ENCODE results near the gene PHF13. TPM values are rescaled to one million over a fixed set of nuclear protein-coding genes. Genes with fewer than 3 reads are reported as not detected.

The PHF13 gene
- 1 to 10 TPM; 4.0 to 8.3 (median 4.7) TPM for total RNA-seq
- polyA plus RNA-seq = 1 to 10 TPM; 4.5 to 8.0 TPM

DNA sequence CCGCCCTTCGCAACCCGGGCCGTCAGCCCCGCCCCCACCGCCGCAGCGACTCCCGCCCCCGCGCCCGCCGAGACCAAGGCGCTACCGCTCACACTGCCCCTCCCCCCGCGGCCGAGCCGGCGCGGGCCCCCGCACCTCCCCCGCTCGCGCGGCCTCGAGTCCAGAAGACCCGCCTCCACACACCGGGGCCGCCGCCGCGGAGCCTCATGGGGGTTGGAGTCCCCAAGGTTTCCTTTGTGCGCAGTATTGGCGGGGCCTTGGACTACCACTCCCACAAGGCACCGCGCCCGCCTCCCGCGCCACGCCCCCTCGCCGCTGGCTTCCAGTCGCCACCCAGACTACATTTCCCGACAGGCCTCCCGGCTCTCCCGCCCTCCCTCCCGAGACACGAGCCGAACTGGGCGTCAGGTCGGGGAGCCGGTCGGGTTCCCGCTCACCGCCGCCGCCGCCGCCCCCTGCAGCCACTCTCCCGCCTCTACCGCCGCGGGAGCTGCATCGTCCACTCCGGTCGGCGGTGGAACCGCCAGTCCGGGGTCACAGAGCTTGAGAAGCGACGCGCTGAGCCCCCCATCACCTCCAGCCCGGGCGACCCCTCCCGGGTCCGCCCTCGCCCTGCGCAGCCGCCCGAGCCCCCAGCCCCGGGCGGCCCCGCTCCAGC, at the start of gene PHF13:
Gene PHF13, plus strand, starts transcription at position 371 of the 658 bp plus-strand sequence. CDS start 336 bp downstream, outside the sequence.
- peak; percentile 94 to 97 (median 94) for ATAC-seq
- 0 to 1% methylated on average over 16 to 84 of the region's 84 CpGs for WGBS, 2 donors

DNA sequence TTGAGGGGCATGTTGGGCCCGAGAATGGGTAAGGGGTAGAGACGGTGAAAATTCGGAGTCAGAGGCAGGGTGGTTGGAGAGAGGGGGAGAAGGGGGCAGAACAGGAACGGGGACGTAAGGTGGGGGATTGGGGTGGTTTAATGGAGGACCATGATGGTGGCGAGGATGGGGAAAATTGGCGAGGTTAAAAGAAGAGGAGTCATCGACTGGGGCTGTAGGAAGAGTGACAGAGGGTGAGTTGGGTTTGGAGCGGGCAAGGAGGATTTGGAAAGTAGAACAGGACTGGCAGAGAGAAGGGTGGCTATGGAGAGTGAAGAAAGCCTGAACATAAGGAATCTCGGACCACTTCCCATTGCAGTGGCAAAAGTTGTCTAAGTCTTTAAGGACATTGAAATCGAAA, 44.5 kb upstream of the PHF13 start:
- Histone ChIP-seq H3K36me3 (no peaks in the 10 kb centered on the region), H3K9me3 (no peaks in the 10 kb centered on the region), H3K27me3 (no peaks in the 10 kb centered on the region), H3K27ac (no peak overlapping the region), H3K4me3 (no peak overlapping the region), H3K4me1 (no peaks in the 10 kb centered on the region)
- FAIRE-seq = no peak
- intact Hi-C loops (cut with DNase I) = no loop called here
- no peak for ATAC-seq
- WGBS, 2 donors = 75 to 82% methylated on average over 11 of the region's 11 CpGs
- TF ChIP-seq, protein P1, sequence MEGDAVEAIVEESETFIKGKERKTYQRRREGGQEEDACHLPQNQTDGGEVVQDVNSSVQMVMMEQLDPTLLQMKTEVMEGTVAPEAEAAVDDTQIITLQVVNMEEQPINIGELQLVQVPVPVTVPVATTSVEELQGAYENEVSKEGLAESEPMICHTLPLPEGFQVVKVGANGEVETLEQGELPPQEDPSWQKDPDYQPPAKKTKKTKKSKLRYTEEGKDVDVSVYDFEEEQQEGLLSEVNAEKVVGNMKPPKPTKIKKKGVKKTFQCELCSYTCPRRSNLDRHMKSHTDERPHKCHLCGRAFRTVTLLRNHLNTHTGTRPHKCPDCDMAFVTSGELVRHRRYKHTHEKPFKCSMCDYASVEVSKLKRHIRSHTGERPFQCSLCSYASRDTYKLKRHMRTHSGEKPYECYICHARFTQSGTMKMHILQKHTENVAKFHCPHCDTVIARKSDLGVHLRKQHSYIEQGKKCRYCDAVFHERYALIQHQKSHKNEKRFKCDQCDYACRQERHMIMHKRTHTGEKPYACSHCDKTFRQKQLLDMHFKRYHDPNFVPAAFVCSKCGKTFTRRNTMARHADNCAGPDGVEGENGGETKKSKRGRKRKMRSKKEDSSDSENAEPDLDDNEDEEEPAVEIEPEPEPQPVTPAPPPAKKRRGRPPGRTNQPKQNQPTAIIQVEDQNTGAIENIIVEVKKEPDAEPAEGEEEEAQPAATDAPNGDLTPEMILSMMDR (IDR thresholded peaks at IDR 0.05) = no peak
- DNase-seq = no peak

More for the DNA sequence above, at the start of gene PHF13:
- H3K4me3 ChIP-seq = peak within 1 kb of the TSS; percentile 86 to 97 (median 91)
- FAIRE-seq (no peak), DNase-seq (peak; percentile 99 to 100 (median 100))
- intact Hi-C loops (cut with DNase I) = no loop called here
- peaks cover 6 to 9% (median 8%) of the 10 kb centered on the region in 3 donors for H3K4me1 ChIP-seq
- no peaks in the 10 kb centered on the region for H3K9me3 ChIP-seq
- TF ChIP-seq, protein P1 (IDR thresholded peaks at IDR 0.05) = no peak
- H3K27me3 ChIP-seq = no peaks in the 10 kb centered on the region
- H3K27ac ChIP-seq = peak within 1 kb of the TSS; percentile 79 to 94 (median 87)
- no peaks in the 10 kb centered on the region for H3K36me3 ChIP-seq

DNA sequence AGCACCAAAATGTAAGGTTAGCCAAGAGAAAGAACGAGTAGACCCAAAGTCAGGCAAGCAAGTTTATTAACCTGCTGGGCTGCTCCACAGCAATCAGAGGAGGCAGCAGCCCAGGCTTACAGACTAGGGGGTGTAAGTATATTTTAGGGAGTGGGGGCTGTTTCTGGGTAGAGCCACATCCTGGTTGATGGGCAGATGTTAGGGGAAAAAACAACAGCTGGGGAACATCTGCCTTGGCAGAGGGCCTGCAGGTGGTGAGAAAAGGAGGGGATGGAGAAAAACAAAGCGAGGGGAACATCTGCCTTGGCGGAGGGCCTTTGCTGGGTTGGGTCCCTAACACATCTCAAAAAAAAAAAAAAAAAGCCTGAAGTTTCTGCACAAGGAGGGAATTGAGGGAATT, 43.4 kb upstream of the PHF13 start:
- Histone ChIP-seq H3K4me3 (no peak overlapping the region), H3K9me3 (no peaks in the 10 kb centered on the region), H3K27me3 (no peaks in the 10 kb centered on the region), H3K36me3 (no peaks in the 10 kb centered on the region), H3K27ac (no peak overlapping the region), H3K4me1 (no peaks in the 10 kb centered on the region)
- TF ChIP-seq, protein P1 (IDR thresholded peaks at IDR 0.05) = no peak
- ATAC-seq = no peak
- intact Hi-C loops (cut with DNase I) = no loop called here
- no peak for FAIRE-seq
- 76 to 88% methylated on average over 3 of the region's 3 CpGs for WGBS, 2 donors
- DNase-seq = no peak

DNA sequence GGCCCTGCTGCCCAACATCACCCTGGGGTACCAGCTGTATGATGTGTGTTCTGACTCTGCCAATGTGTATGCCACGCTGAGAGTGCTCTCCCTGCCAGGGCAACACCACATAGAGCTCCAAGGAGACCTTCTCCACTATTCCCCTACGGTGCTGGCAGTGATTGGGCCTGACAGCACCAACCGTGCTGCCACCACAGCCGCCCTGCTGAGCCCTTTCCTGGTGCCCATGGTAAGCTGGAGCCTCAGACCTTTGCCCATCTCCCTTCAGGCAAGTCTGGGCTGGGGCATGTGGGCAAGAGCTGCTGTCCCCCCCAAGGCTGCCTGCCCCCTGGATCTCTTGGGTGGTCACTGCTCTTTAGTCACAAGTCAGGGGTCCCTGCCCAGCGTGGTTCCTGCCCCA, 42.5 kb upstream of the PHF13 start:
- ATAC-seq = no peak
- no peaks in the 10 kb centered on the region for H3K36me3 ChIP-seq
- WGBS, 2 donors = 72 to 80% methylated on average over 5 of the region's 5 CpGs
- H3K27ac ChIP-seq = no peak overlapping the region
- TF ChIP-seq, protein P1 (IDR thresholded peaks at IDR 0.05) = no peak
- FAIRE-seq = no peak
- intact Hi-C loops (cut with DNase I) = no loop called here
- no peaks in the 10 kb centered on the region for H3K9me3 ChIP-seq
- H3K4me3 ChIP-seq = no peak overlapping the region
- H3K27me3 ChIP-seq = no peaks in the 10 kb centered on the region
- DNase-seq = no peak
- no peaks in the 10 kb centered on the region for H3K4me1 ChIP-seq

DNA sequence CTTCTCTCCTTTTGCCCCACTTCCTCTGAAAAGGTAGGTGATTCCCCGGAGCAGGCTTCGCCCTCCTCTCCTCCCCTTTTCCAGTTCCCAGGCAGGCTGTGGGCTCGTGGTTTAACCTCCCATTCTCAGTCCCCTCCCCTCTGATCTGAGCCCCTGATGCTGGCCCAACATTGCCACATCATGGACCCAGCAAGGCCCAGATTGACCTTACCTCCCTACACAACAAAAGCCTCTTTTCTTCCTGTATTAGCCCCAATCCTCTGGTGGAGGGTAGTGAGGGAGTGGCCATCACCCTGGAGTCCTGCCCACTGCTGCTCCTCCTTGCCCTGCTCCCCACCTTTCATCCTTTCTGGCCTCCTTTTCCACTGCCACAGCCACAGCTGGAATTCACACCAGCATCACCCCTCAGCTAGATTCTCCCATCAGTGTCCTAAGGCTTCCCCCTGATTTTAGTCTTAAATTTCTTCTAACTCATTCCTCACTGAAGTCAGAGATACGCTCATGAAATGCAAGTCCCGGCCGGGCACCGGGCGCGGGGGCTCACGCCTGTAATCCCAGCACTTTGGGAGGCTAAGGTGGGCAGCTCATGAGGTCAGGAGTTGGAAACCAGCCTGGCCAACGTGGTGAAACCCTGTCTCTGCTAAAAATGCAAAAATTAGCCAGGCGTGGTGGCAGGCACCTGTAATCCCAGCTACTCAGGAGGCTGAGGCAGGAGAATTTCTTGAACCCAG, 40.7 kb upstream of the PHF13 start:
- H3K4me3 ChIP-seq = no peak overlapping the region
- ATAC-seq (no peak), FAIRE-seq (no peak), DNase-seq (no peak)
- no peaks in the 10 kb centered on the region for H3K27me3 ChIP-seq
- intact Hi-C loops (cut with DNase I) = no loop called here
- no peak overlapping the region for H3K27ac ChIP-seq
- TF ChIP-seq, protein P1 (IDR thresholded peaks at IDR 0.05) = no peak
- no peaks in the 10 kb centered on the region for H3K9me3 ChIP-seq
- no peaks in the 10 kb centered on the region for H3K4me1 ChIP-seq
- WGBS, 2 donors = 63 to 77% methylated on average over 12 of the region's 12 CpGs
- no peaks in the 10 kb centered on the region for H3K36me3 ChIP-seq
